Mesothelial cell of epicardium (in vitro differentiated cells): ENCODE data around the gene ONECUT3. TPM values are rescaled to one million over a fixed set of nuclear protein-coding genes. Genes with fewer than 3 reads are reported as not detected.

Experiments
- DNase-seq, 2 experiments: peaks; one replicate each; pipeline ENCODE4 v3.0.0; 2021; ENCODE audit warnings: low spot score in 2 of 2; ENCODE audit not compliant: unreplicated experiment in 2 of 2
- H3K27ac Mint-ChIP-seq: 2 replicates; pipeline ENCODE4 v1.8.0; 2021; ENCODE audit warnings: mixed read lengths
- H3K27me3 Mint-ChIP-seq: 2 replicates; pipeline ENCODE4 v1.8.0; 2021; ENCODE audit warnings: low read depth, mixed read lengths
- H3K36me3 Mint-ChIP-seq: 2 replicates; pipeline ENCODE4 v1.8.0; 2021; ENCODE audit warnings: mixed read lengths
- H3K4me1 Mint-ChIP-seq: 2 replicates; pipeline ENCODE4 v1.8.0; 2021; ENCODE audit warnings: mixed read lengths
- H3K4me3 Mint-ChIP-seq: 2 replicates; pipeline ENCODE4 v1.8.0; 2021; ENCODE audit warnings: mild to moderate bottlenecking, moderate library complexity, mixed read lengths
- H3K9me3 Mint-ChIP-seq: 2 replicates; pipeline ENCODE4 v1.8.0; 2021; ENCODE audit warnings: mixed read lengths
- total RNA-seq: library from RNA; stranded (reverse); gene quantifications from 3 replicates; pipeline ENCODE4 v1.2.1, GENCODE V29; 2021
- TF ChIP-seq, protein P1 (sequence below): fragments of 200-600 bp; sonication (generic); IDR thresholded peaks from one replicate; pipeline ENCODE4 v1.5.0; 2021; ENCODE audit warnings: antibody characterized with exemption; ENCODE audit not compliant: unreplicated experiment

Gene ONECUT3
- total RNA-seq, 1 donor from 2014 or later, result not detected

DNA sequence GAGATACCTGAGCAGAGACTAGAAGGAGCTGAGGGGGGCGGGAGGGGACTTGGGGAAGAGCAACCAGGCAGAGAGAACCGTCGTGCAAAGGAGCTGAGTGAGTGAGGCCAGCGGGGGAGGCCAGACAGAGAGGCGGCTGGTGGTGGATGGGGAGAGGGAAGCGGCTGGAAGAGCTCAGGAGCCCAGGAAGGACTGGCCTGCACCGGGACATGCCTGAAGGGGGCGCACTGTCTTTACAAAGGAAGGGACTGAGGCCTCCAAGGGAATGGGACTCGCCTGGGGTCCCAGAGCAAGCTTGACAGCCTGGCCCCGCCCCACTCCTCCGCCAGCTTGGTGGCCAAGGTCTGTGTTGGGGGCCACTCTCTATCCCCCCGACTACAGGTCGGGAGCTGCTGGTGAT, 14.9 kb downstream of the ONECUT3 start:
- DNase-seq, result no peak
- Mint-ChIP-seq H3K36me3 (peaks cover 3% of the 10 kb centered on the region), H3K4me1 (no peaks in the 10 kb centered on the region), H3K4me3 (no peak overlapping the region), H3K9me3 (peaks cover 16% of the 10 kb centered on the region), H3K27ac (no peak overlapping the region), H3K27me3 (peaks cover 97% of the 10 kb centered on the region)
- TF ChIP-seq, protein P1, sequence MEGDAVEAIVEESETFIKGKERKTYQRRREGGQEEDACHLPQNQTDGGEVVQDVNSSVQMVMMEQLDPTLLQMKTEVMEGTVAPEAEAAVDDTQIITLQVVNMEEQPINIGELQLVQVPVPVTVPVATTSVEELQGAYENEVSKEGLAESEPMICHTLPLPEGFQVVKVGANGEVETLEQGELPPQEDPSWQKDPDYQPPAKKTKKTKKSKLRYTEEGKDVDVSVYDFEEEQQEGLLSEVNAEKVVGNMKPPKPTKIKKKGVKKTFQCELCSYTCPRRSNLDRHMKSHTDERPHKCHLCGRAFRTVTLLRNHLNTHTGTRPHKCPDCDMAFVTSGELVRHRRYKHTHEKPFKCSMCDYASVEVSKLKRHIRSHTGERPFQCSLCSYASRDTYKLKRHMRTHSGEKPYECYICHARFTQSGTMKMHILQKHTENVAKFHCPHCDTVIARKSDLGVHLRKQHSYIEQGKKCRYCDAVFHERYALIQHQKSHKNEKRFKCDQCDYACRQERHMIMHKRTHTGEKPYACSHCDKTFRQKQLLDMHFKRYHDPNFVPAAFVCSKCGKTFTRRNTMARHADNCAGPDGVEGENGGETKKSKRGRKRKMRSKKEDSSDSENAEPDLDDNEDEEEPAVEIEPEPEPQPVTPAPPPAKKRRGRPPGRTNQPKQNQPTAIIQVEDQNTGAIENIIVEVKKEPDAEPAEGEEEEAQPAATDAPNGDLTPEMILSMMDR, result no peak

DNA sequence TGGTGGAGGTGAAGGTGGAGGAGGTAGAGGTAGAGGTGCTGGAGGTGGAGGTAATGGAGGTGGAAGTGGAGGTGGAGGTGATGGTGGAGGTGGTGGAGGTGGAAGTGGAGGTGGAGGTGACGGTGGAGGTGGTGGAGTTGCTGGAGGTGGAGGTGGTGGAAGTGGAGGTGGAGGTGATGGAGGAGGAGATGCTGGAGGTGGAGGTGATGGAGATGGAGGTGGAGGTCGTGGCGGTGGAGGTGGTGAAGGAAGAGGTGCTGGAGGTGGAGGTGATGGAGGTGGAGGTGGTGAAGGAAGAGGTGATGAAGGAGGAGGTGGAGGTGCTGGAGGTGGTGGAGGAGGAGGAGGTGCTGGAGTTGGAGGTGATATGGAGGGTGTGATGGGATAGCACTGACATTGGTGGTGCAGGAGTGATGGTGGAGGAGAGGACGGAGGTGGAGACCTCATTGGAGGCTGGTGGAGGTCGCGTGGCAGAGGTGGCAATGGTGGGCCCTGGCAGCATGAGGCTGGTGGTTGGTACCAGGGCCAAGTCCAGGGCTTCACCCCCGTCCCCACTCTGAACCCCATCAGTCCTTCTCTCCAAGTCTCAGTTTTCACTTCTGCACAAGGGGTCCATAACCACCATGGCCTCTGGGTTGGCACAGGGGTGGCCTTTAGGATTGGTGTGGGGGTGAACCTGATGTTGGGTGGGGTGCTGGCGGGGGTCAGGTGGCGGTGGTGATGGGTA, 15.8 kb downstream of the ONECUT3 start:
- peaks cover 16% of the 10 kb centered on the region for H3K9me3 Mint-ChIP-seq
- peaks cover 2% of the 10 kb centered on the region for H3K36me3 Mint-ChIP-seq
- H3K27ac Mint-ChIP-seq, result no peak overlapping the region
- H3K27me3 Mint-ChIP-seq, result peaks cover 97% of the 10 kb centered on the region
- no peak for DNase-seq
- TF ChIP-seq, protein P1, result no peak
- no peaks in the 10 kb centered on the region for H3K4me1 Mint-ChIP-seq
- no peak overlapping the region for H3K4me3 Mint-ChIP-seq

DNA sequence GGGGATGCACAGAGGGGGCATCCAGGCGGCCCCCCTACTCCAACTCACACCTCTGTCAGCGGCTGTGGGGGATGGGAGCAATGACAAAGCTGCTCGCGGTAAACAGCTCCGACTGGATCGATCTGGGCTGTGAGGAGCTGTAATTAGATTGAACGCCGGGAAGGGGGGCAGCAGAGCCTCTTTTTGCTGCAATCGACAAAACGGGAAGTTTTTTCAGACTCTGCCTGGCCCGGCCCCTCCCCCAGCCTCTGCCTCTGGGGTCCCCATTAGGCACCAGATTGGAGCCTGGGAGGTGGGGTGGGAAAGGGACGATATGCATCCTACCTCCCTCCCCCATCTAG, 16.3 kb downstream of the ONECUT3 start:
- TF ChIP-seq, protein P1, result no peak
- DNase-seq, result no peak
- no peak overlapping the region for H3K27ac Mint-ChIP-seq
- no peak overlapping the region for H3K4me3 Mint-ChIP-seq
- H3K9me3 Mint-ChIP-seq, result peaks cover 16% of the 10 kb centered on the region
- H3K27me3 Mint-ChIP-seq, result peaks cover 97% of the 10 kb centered on the region
- H3K4me1 Mint-ChIP-seq, result no peaks in the 10 kb centered on the region
- peaks cover 2% of the 10 kb centered on the region for H3K36me3 Mint-ChIP-seq

DNA sequence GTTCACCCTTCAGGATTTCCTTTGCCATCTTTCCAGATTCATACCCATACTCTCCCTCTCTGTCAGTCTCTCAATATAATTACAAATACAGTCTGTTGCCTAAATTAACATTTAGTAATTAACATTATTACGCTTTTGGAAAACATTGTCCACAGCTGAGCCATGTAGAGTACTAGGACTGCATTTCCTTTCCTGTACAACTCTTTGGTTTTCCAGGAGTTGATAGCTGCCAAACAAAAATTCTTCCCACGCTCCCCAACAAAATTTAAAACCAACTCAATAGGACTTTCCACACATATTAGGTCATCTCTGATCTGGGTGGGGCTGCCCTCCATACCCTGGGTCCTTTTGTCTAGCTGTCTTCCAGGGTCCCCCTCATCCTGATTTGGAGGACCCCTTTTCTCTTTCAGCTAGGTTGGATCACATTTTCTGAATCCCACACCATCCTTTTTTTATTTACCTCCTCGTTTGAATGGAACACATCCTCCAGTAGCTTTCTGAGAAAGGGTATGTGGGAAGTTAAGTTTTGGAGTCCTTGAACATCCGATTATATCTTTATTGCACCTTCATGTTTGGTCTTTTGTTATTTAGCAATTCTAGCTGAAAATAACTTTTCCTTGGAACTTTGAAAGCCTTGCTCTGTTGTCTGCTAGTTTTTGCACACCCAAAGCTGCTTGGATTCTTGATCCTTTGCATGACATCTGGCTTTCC, 17.7 kb downstream of the ONECUT3 start:
- H3K4me3 Mint-ChIP-seq, result no peak overlapping the region
- peaks cover 16% of the 10 kb centered on the region for H3K9me3 Mint-ChIP-seq
- no peak for DNase-seq
- H3K27ac Mint-ChIP-seq, result no peak overlapping the region
- peaks cover 2% of the 10 kb centered on the region for H3K36me3 Mint-ChIP-seq
- H3K27me3 Mint-ChIP-seq, result peaks cover 94% of the 10 kb centered on the region
- no peaks in the 10 kb centered on the region for H3K4me1 Mint-ChIP-seq
- TF ChIP-seq, protein P1, result no peak

DNA sequence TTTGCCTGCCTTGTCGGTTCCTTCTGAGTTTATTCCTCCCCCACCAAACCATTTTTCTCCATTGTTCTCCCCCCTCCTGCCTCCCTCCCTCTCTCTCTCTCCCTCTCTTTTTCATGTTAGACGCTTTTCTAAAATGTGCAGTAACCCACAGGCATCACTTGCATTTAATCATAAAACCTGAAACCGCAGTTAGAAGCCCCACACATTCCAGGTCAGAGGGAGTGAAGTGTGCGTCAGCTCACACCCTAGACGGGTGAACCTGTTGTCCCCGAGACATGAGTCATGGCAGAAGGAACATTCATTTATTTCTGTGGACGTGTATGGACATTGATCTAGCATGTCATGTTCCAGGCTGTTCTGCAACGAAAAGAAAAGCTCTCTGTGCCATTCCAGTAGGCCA, 19.9 kb downstream of the ONECUT3 start:
- TF ChIP-seq, protein P1, result no peak
- Mint-ChIP-seq H3K9me3 (peaks cover 16% of the 10 kb centered on the region), H3K27ac (no peak overlapping the region), H3K27me3 (peaks cover 94% of the 10 kb centered on the region), H3K4me1 (no peaks in the 10 kb centered on the region), H3K4me3 (no peak overlapping the region), H3K36me3 (peaks cover 2% of the 10 kb centered on the region)
- no peak for DNase-seq
